ENCODE measurements around the gene H2AZ2. TPM values are rescaled to one million over a fixed set of nuclear protein-coding genes. Genes with fewer than 3 reads are reported as not detected.
"Not testable (repeated sequence)": the region's sequence is repeated elsewhere in the genome, so short reads cannot be mapped to it uniquely, and the experiment has no call there.

The H2AZ2 gene
- total and polyA plus RNA-seq, 9 donors, result 110 to 185 (median 135) TPM

DNA sequence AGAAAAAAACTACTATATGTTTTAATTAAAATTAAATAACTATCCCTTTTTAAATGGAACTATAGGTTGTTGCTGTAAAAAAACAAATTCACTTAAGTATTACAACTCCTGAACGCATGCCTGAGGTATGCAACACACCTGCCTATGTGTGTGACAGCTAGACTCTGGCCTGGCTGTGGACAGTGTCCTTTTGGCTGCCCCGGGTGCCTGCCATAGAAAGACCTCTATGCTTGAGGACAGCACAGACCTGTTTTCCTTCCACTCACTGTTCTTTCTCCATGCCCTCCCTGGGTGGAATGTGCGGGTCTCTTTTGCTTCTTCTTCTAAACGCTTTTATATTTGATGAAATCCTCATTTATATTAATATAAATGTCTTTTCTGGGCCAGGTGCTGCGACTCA lies 57.9 kb downstream of the H2AZ2 start:
- no peak overlapping the region for H3K27ac ChIP-seq (ENCODE audit: low read length)
- DNase-seq, result no peak
- 83% methylated on average over 1 of the region's 5 CpGs for WGBS (ENCODE audit: insufficient coverage)
- no peaks in the 10 kb centered on the region for H3K27me3 ChIP-seq (ENCODE audit: control insufficient read depth, insufficient read depth, low read length)
- no peaks in the 10 kb centered on the region for H3K4me1 ChIP-seq (ENCODE audit: control insufficient read depth, insufficient read depth, low read length)
- no peaks in the 10 kb centered on the region for H3K36me3 ChIP-seq (ENCODE audit: control insufficient read depth, insufficient read depth, low read length)
- H3K4me3 ChIP-seq (ENCODE audit: low read length), result no peak overlapping the region
- H3K9me3 ChIP-seq (replicated peaks; ENCODE audit: control insufficient read depth, low read depth, low read length), result no peaks in the 10 kb centered on the region

DNA sequence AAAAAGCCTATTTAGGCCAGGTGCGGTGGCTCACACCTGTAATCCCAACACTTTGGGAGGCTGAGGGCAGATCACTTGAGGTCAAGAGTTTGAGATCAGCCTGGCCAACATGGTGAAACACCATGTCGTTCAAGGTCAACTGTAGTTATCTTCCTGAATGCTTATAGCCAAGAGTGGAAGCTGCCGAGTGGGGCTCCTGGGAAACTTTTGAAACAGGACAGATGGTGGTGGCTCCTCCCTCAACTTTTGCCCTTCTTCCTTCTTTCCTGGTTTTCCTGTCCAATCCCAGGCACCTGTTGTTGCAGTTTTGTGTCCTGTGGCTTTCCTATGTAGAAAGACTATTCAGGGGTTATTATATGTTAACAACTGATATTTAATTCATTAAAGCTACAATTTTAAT lies 60.1 kb downstream of the H2AZ2 start:
- Histone ChIP-seq H3K27me3 (ENCODE audit: control insufficient read depth, insufficient read depth, low read length) (no peaks in the 10 kb centered on the region), H3K9me3 (replicated peaks; ENCODE audit: control insufficient read depth, low read depth, low read length) (peaks cover 5% of the 10 kb centered on the region), H3K4me3 (ENCODE audit: low read length) (no peak overlapping the region), H3K4me1 (ENCODE audit: control insufficient read depth, insufficient read depth, low read length) (no peaks in the 10 kb centered on the region), H3K36me3 (ENCODE audit: control insufficient read depth, insufficient read depth, low read length) (no peaks in the 10 kb centered on the region), H3K27ac (ENCODE audit: low read length) (no peak overlapping the region)
- WGBS (ENCODE audit: insufficient coverage), result 90% methylated on average over 2 of the region's 3 CpGs
- no peak for DNase-seq

DNA sequence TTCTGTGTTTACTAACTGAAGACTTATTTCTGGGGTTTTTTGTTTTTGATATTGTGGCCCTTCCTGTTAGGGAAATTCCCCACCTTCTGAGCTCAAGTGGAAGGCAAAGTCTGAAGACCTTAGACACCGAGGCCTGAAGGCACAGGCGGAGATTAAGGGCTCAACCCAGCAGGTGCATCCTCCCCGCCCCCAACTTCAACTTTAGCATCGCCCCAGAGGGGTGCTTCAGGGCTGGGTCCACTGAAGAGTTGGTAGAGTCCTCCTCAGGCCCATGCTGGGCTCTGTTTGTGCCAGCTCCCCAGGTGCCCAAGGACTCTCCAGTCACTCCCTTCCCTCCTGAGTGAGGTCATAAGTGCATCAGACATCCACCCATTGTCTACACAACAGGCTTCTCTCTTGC lies 60.8 kb downstream of the H2AZ2 start:
- H3K27me3 ChIP-seq (ENCODE audit: control insufficient read depth, insufficient read depth, low read length), result no peaks in the 10 kb centered on the region
- H3K36me3 ChIP-seq (ENCODE audit: control insufficient read depth, insufficient read depth, low read length), result no peaks in the 10 kb centered on the region
- H3K4me3 ChIP-seq (ENCODE audit: low read length), result no peak overlapping the region
- H3K27ac ChIP-seq (ENCODE audit: low read length), result no peak overlapping the region
- H3K9me3 ChIP-seq (replicated peaks; ENCODE audit: control insufficient read depth, low read depth, low read length), result peaks cover 5% of the 10 kb centered on the region
- DNase-seq, result no peak
- no peaks in the 10 kb centered on the region for H3K4me1 ChIP-seq (ENCODE audit: control insufficient read depth, insufficient read depth, low read length)
- 80% methylated on average over 4 of the region's 4 CpGs for WGBS (ENCODE audit: insufficient coverage)

DNA sequence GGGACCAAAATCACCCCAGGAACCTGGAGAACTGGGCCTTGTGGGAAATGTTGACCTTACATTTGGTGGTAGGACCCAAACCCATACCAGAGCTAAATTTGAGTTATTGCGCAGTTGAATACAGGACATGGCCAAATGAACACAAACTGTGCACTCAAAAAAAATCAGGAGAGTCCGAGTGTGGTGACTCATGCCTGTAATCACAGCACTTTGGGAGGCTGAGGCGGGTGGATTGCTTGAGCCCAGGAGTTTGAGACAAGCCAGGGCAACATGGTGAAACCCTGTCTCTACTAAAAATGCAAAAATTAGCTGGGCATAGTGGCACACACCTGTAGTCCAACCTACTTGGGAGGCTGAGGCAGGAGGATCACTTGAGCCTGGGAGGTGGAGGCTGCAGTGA lies 62.7 kb downstream of the H2AZ2 start:
- 88% methylated on average over 3 of the region's 3 CpGs for WGBS (ENCODE audit: insufficient coverage)
- H3K27me3 ChIP-seq (ENCODE audit: control insufficient read depth, insufficient read depth, low read length); H3K36me3 ChIP-seq (ENCODE audit: control insufficient read depth, insufficient read depth, low read length); DNase-seq; H3K27ac ChIP-seq (ENCODE audit: low read length); H3K4me1 ChIP-seq (ENCODE audit: control insufficient read depth, insufficient read depth, low read length); H3K9me3 ChIP-seq (replicated peaks; ENCODE audit: control insufficient read depth, low read depth, low read length); H3K4me3 ChIP-seq (ENCODE audit: low read length): not testable (repeated sequence)

DNA sequence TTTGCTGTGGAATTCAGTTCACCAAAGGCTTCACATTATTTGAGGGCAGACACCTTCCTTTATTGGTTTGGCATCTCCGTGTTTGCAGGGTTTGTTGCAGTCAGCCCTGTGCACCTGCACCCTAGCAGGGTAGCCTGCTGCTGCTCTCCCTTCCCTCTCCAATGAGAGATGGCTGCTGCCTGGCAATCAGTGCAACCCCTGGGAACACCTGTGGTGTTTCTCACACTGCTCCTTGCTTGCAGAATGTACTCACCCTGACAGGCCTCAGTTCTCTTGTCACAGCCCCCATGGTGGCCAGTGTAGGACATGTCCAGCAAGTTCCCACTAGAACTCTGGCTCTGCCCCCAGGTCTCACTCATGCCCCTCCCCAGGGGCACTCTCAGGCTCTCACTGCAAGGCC lies 63.5 kb downstream of the H2AZ2 start:
- no peak overlapping the region for H3K27ac ChIP-seq (ENCODE audit: low read length)
- no peak for DNase-seq
- H3K4me3 ChIP-seq (ENCODE audit: low read length), result no peak overlapping the region
- no peaks in the 10 kb centered on the region for H3K4me1 ChIP-seq (ENCODE audit: control insufficient read depth, insufficient read depth, low read length)
- no peaks in the 10 kb centered on the region for H3K27me3 ChIP-seq (ENCODE audit: control insufficient read depth, insufficient read depth, low read length)
- H3K9me3 ChIP-seq (replicated peaks; ENCODE audit: control insufficient read depth, low read depth, low read length), result peaks cover 5% of the 10 kb centered on the region
- H3K36me3 ChIP-seq (ENCODE audit: control insufficient read depth, insufficient read depth, low read length), result no peaks in the 10 kb centered on the region
- 64% methylated on average over 1 of the region's 1 CpG for WGBS (ENCODE audit: insufficient coverage)

DNA sequence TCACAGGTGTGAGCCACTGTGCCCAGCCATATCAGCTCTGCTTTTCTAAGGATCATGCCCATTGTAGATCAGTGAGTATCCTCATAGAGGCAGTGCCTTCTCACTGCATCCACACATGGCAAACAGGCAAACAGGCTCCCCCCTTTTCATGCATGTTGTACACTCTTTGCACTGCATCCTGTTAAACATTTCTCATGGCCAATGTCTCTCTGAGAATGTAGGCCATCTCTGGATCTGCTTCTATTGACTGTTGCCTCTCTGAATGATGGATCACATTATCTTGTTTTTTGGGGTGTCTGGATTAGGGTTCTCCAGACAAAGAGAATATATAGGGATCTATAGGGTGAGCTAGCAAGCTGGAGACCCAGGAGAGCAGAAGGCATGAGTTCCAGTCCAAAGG lies 64.5 kb downstream of the H2AZ2 start:
- H3K27me3 ChIP-seq (ENCODE audit: control insufficient read depth, insufficient read depth, low read length), result no peaks in the 10 kb centered on the region
- H3K4me3 ChIP-seq (ENCODE audit: low read length), result no peak overlapping the region
- no peak for DNase-seq
- no peaks in the 10 kb centered on the region for H3K4me1 ChIP-seq (ENCODE audit: control insufficient read depth, insufficient read depth, low read length)
- H3K9me3 ChIP-seq (replicated peaks; ENCODE audit: control insufficient read depth, low read depth, low read length), result peaks cover 5% of the 10 kb centered on the region
- no peak overlapping the region for H3K27ac ChIP-seq (ENCODE audit: low read length)
- H3K36me3 ChIP-seq (ENCODE audit: control insufficient read depth, insufficient read depth, low read length), result no peaks in the 10 kb centered on the region

DNA sequence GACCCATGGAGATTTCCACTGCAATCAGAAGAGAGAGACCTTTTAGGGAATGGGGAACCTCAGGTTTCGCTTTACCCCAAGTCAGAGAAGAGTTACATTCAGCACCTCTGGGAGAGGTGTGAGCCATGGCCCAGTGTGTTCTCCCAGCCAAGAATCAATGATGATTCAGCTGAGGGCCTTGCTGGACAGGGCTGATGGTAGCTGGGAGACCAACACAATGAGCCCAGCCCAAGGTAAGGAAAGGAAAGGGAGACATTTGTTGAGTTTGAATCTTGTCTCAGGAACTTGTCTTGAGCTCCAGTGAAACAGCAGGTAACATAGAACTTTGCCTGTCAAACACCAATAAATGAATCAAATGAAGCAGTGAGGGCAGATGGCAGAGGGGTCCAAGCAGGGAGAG lies 65.4 kb downstream of the H2AZ2 start:
- 100% methylated on average over 1 of the region's 1 CpG for WGBS (ENCODE audit: insufficient coverage)
- Histone ChIP-seq H3K27ac (ENCODE audit: low read length) (no peak overlapping the region), H3K36me3 (ENCODE audit: control insufficient read depth, insufficient read depth, low read length) (no peaks in the 10 kb centered on the region), H3K27me3 (ENCODE audit: control insufficient read depth, insufficient read depth, low read length) (no peaks in the 10 kb centered on the region), H3K9me3 (replicated peaks; ENCODE audit: control insufficient read depth, low read depth, low read length) (peaks cover 5% of the 10 kb centered on the region), H3K4me1 (ENCODE audit: control insufficient read depth, insufficient read depth, low read length) (no peaks in the 10 kb centered on the region), H3K4me3 (ENCODE audit: low read length) (no peak overlapping the region)
- no peak for DNase-seq

Other genes starting within 250 kb of the H2AZ2 start
- gene OGDH, start 241.5 kb downstream of the H2AZ2 start, total RNA-seq, result 42.9 TPM
- 10 to 100 TPM; 54.9 to 69.3 (median 61.4) TPM for gene OGDH, start 241.5 kb downstream of the H2AZ2 start, polyA plus RNA-seq (ENCODE audit: insufficient read depth in 1 of 8, insufficient read length in 8 of 8, low replicate concordance in 1 of 8)
- 10.9 TPM for gene ZMIZ2, start 99.2 kb downstream of the H2AZ2 start, total RNA-seq
- 10 to 100 TPM; 21.4 to 48.9 (median 35.8) TPM for gene ZMIZ2, start 99.2 kb downstream of the H2AZ2 start, polyA plus RNA-seq (ENCODE audit: insufficient read depth in 1 of 8, insufficient read length in 8 of 8, low replicate concordance in 1 of 8)
- gene PPIA, start 51.4 kb downstream of the H2AZ2 start, total RNA-seq, result 1,341 TPM
- 1,000 to 10,000 TPM in 1 of 8 donors, 100 to 1,000 TPM in 7; 718 to 1,009 (median 821) TPM for gene PPIA, start 51.4 kb downstream of the H2AZ2 start, polyA plus RNA-seq (ENCODE audit: insufficient read depth in 1 of 8, insufficient read length in 8 of 8, low replicate concordance in 1 of 8)
- 18.6 TPM for gene PURB, start 37.4 kb upstream of the H2AZ2 start, total RNA-seq
- gene PURB, start 37.4 kb upstream of the H2AZ2 start, polyA plus RNA-seq (ENCODE audit: insufficient read depth in 1 of 8, insufficient read length in 8 of 8, low replicate concordance in 1 of 8), result 10 to 100 TPM; 19.2 to 41.2 (median 31.1) TPM
- 0.58 TPM for gene MYO1G, start 130.9 kb upstream of the H2AZ2 start, total RNA-seq
- 1 to 10 TPM in 1 of 8 donors, under 1 TPM in 7; 0.59 to 1.2 (median 0.71) TPM for gene MYO1G, start 130.9 kb upstream of the H2AZ2 start, polyA plus RNA-seq (ENCODE audit: insufficient read depth in 1 of 8, insufficient read length in 8 of 8, low replicate concordance in 1 of 8)
- gene CCM2, start 152.1 kb upstream of the H2AZ2 start, total RNA-seq, result 36.1 TPM
- 10 to 100 TPM; 40.4 to 47.2 (median 43.9) TPM for gene CCM2, start 152.1 kb upstream of the H2AZ2 start, polyA plus RNA-seq (ENCODE audit: insufficient read depth in 1 of 8, insufficient read length in 8 of 8, low replicate concordance in 1 of 8)
- gene NACAD, start 240.9 kb upstream of the H2AZ2 start, total RNA-seq, result 2.3 TPM
- gene NACAD, start 240.9 kb upstream of the H2AZ2 start, polyA plus RNA-seq (ENCODE audit: insufficient read depth in 1 of 8, insufficient read length in 8 of 8, low replicate concordance in 1 of 8), result 1 to 10 TPM; 4.4 to 7.9 (median 5.8) TPM